Endothelial cell of umbilical vein (primary cell): ENCODE results near the gene HSCB. TPM values are rescaled to one million over a fixed set of nuclear protein-coding genes. Genes with fewer than 3 reads are reported as not detected.

ENCODE experiments used
- BruUV-seq: library from RNA; stranded (reverse); fragments of 400-500 nt; replicated peaks from 2 replicates; lab custom pipeline; 2021; lab: Mats Ljungman, UMichigan
- CTCF ChIA-PET: fragments of 300-600, 350-600 bp; sonication (Branson Sonifier 250); formaldehyde crosslinking; loops from one replicate; lab custom pipeline; 2021; ENCODE audit warnings: antibody characterized with exemption, inconsistent platforms; lab: Charles Lee
- POLR2A ChIA-PET: fragments of 300-600, 350-600 bp; sonication (Branson Sonifier 250); formaldehyde crosslinking; loops from one replicate; lab custom pipeline; 2021; ENCODE audit warnings: antibody characterized with exemption, inconsistent platforms; lab: Charles Lee
- DNase-seq: peaks from one replicate; pipeline ENCODE4 v3.0.0-alpha.2; 2011; ENCODE audit warnings: low read depth, low spot score
- FAIRE-seq: peaks from 2 replicates; lab custom pipeline; 2011; peaks lifted over from hg19 to GRCh38; lab: Jason Lieb, UNC
- H2AFZ ChIP-seq: 2 replicates; pipeline ENCODE4 v1.6.0; 2012; ENCODE audit warnings: low read depth, low read length, control low read depth, inconsistent platforms
- H3K27ac ChIP-seq: 2 replicates; pipeline ENCODE4 v1.5.1; 2011; ENCODE audit warnings: low read depth, mild to moderate bottlenecking, control low read depth, low read length, moderate library complexity; ENCODE audit not compliant: insufficient read depth
- H3K27me3 ChIP-seq, 2 experiments: 2 replicates each; pipeline versions ENCODE4 v1.6.0 to v1.6.1; 2011; ENCODE audit warnings: low read length in 2 of 2, mixed read lengths in 1 of 2; ENCODE audit not compliant: control insufficient read depth in 2 of 2, insufficient read depth in 2 of 2
- H3K36me3 ChIP-seq, 2 experiments: 2 replicates in 1 of 2; 3 replicates in 1 of 2; pipeline ENCODE4 v1.5.1; 2011; ENCODE audit warnings: low read length in 2 of 2, mild to moderate bottlenecking in 1 of 2, moderate library complexity in 1 of 2; ENCODE audit not compliant: control insufficient read depth in 2 of 2, insufficient read depth in 2 of 2; ENCODE audit errors: extremely low read depth in 1 of 2
- H3K4me1 ChIP-seq: 3 replicates; pipeline ENCODE4 v1.5.1; 2011; ENCODE audit warnings: mild to moderate bottlenecking, low read length; ENCODE audit not compliant: control insufficient read depth, insufficient read depth; ENCODE audit errors: extremely low read depth
- H3K4me2 ChIP-seq: 2 replicates; pipeline ENCODE4 v1.6.1; 2011; ENCODE audit warnings: low read length, control low read depth, mixed read lengths; ENCODE audit not compliant: insufficient read depth
- H3K4me3 ChIP-seq, 3 experiments: fragments of 200-600 bp in 1 of 3; sonication (generic), shearing (Covaris generic) in 1 of 3; replicated peaks in 1 of 3; 2 replicates each; pipeline ENCODE4 v1.5.1; 2011 to 2016; ENCODE audit warnings: control low read depth in 3 of 3, low read length in 3 of 3, mild to moderate bottlenecking in 2 of 3, inconsistent platforms in 1 of 3, low read depth in 1 of 3, moderate library complexity in 1 of 3; ENCODE audit not compliant: insufficient read depth in 1 of 3
- H3K79me2 ChIP-seq: 2 replicates; pipeline ENCODE4 v1.6.0; 2012; ENCODE audit warnings: low read length, inconsistent platforms; ENCODE audit not compliant: control insufficient read depth, insufficient read depth
- H3K9ac ChIP-seq: replicated peaks from 2 replicates; pipeline ENCODE3; 2011; ENCODE audit warnings: low read length, control low read depth; ENCODE audit not compliant: insufficient read depth; ENCODE audit errors: extremely low read depth
- H3K9me1 ChIP-seq: replicated peaks from 3 replicates; pipeline ENCODE4 v1.6.0; 2011; ENCODE audit warnings: mild to moderate bottlenecking, low read length; ENCODE audit not compliant: control insufficient read depth, insufficient read depth; ENCODE audit errors: extremely low read depth
- H3K9me3 ChIP-seq: replicated peaks from 2 replicates; pipeline ENCODE4 v1.5.1; 2012; ENCODE audit warnings: low read length, inconsistent platforms; ENCODE audit not compliant: control insufficient read depth, insufficient read depth
- H4K20me1 ChIP-seq: replicated peaks from 2 replicates; pipeline ENCODE3; 2011; ENCODE audit warnings: mild to moderate bottlenecking, low read length; ENCODE audit not compliant: control insufficient read depth, insufficient read depth; ENCODE audit errors: extremely low read depth
- CTCF ChIP-seq, 2 donors: IDR thresholded peaks; 1 replicate in 1 of 2; 2 replicates in 1 of 2; pipeline ENCODE4 v1.5.1; 2011; ENCODE audit warnings: low read length in 2 of 2, mild to moderate bottlenecking in 2 of 2, moderate library complexity in 2 of 2, control low read depth in 1 of 2, inconsistent platforms in 1 of 2, low read depth in 1 of 2; ENCODE audit not compliant: insufficient read depth in 1 of 2; ENCODE audit errors: extremely low read depth in 1 of 2
- EZH2 ChIP-seq: IDR thresholded peaks from 2 replicates; pipeline ENCODE4 v1.6.1; 2012; ENCODE audit warnings: borderline replicate concordance, low read depth, mild to moderate bottlenecking, moderate library complexity, low read length, inconsistent platforms; ENCODE audit not compliant: severe bottlenecking
- FOS ChIP-seq: IDR thresholded peaks from 2 replicates; pipeline ENCODE4 v1.6.1; 2011; ENCODE audit warnings: mild to moderate bottlenecking, low read length, moderate library complexity, borderline replicate concordance; ENCODE audit not compliant: insufficient read depth
- GATA2 ChIP-seq: IDR thresholded peaks from 2 replicates; pipeline ENCODE4 v1.7.0; 2011; ENCODE audit warnings: low read depth, mild to moderate bottlenecking, moderate library complexity, mixed read lengths, low read length; ENCODE audit not compliant: insufficient read length, insufficient read depth
- JUN ChIP-seq: IDR thresholded peaks from 2 replicates; pipeline ENCODE4 v1.6.1; 2011; ENCODE audit warnings: borderline replicate concordance, low read depth; ENCODE audit not compliant: insufficient read length, insufficient read depth
- MYC ChIP-seq: IDR thresholded peaks from one replicate; pipeline ENCODE4 v1.6.1; 2011; ENCODE audit warnings: mild to moderate bottlenecking, low read depth, low read length
- POLR2A ChIP-seq: IDR thresholded peaks from 2 replicates; pipeline ENCODE4 v1.6.1; 2012; ENCODE audit warnings: low read depth, mild to moderate bottlenecking, control low read depth, low read length
- POLR2AphosphoS5 ChIP-seq: IDR thresholded peaks from 2 replicates; pipeline ENCODE4 v1.6.1; 2012; ENCODE audit warnings: low read depth, mild to moderate bottlenecking, control low read depth, low read length, moderate library complexity; ENCODE audit not compliant: insufficient read depth
- dilution Hi-C: fragments of 300-500 bp; cut with MboI; formaldehyde crosslinking; loops from one replicate; pipeline ENCODE4 v1.15.0; 2019; ENCODE audit warnings: low sequenced_read_pairs; ENCODE audit not compliant: extremely low pct_ligation_motif_present
- intact Hi-C: fragments of 100-400 bp; cut with micrococcal nuclease; formaldehyde crosslinking; loops from one replicate; pipeline ENCODE4 v1.10.0; 2022
- polyA plus RNA-seq, 4 experiments: library from polyadenylated mRNA; depleted of rRNA in 3 of 4; stranded (reverse) in 3 of 4; unstranded in 1 of 4; fragments of >200 nt; gene quantifications; 2 replicates each; pipeline versions ENCODE4 v1.2.1 to v1.2.3, GENCODE V29; 2011 to 2012; ENCODE audit warnings: missing spikeins in 1 of 4
- total RNA-seq: library from RNA; stranded (reverse); gene quantifications from 2 replicates; pipeline ENCODE4 v1.2.3, GENCODE V29; 2021
- TF ChIP-seq, protein P1 (sequence below): IDR thresholded peaks from 2 replicates; pipeline ENCODE4 v1.6.1; 2011; ENCODE audit not compliant: insufficient read depth, insufficient read length

The HSCB gene
- total and polyA plus RNA-seq, 2 donors (not counting 3 experiments of a cell fraction or from before 2014, with no cell fraction given): 18.4 to 20.3 TPM

GRCh38 chr22:28769394-28770085, 27.7 kb downstream of the HSCB start:
- Histone ChIP-seq H3K4me3 (no peak overlapping the region), H3K4me1 (peaks cover 4% of the 10 kb centered on the region), H3K36me3 (no peaks in the 10 kb centered on the region), H3K27ac (no peak overlapping the region), H3K9me1 (no peaks in the 10 kb centered on the region), H3K27me3 (no peaks in the 10 kb centered on the region), H3K9ac (no peak overlapping the region), H2AFZ (no peak overlapping the region), H4K20me1 (no peaks in the 10 kb centered on the region), H3K79me2 (peaks cover 11% of the 10 kb centered on the region), H3K9me3 (no peaks in the 10 kb centered on the region), H3K4me2 (no peak overlapping the region)
- TF ChIP-seq JUN: no peak
- no peak for TF ChIP-seq GATA2
- TF ChIP-seq, protein P1, sequence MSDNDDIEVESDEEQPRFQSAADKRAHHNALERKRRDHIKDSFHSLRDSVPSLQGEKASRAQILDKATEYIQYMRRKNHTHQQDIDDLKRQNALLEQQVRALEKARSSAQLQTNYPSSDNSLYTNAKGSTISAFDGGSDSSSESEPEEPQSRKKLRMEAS: no peak
- no peak for TF ChIP-seq EZH2
- TF ChIP-seq POLR2A: no peak
- TF ChIP-seq FOS: no peak
- no peak for TF ChIP-seq CTCF (IDR thresholded peaks at IDR 0.05; ENCODE audit: extremely low read depth in 1 of 2, insufficient read depth in 1 of 2, low read depth in 1 of 2, low read length in 2 of 2)
- TF ChIP-seq MYC: no peak
- no peak for TF ChIP-seq POLR2AphosphoS5
- CTCF ChIA-PET: interaction anchor here (1.1 to 1.2 kb wide), 2 partner anchors 9 to 169 kb away, joined by 3 to 4 read pairs; no protein-coding TSS in a partner anchor
- intact Hi-C loops: no loop called here
- no peak for FAIRE-seq
- dilution Hi-C loops: no loop called here
- BruUV-seq: no TSS peak
- POLR2A ChIA-PET: no interaction called here
- no peak for DNase-seq
